GM12801 (cell line): ENCODE results near the gene MPG.

Experiments used
- CTCF ChIP-seq: IDR thresholded peaks from one replicate; pipeline ENCODE4 v1.5.1; 2011; ENCODE audit warnings: control low read depth; ENCODE audit not compliant: insufficient read length; ENCODE audit errors: extremely low read depth

The MPG gene

GRCh38 chr16:38941-39892 is 38.8 kb upstream of the MPG start:
- no peak for TF ChIP-seq CTCF

- TF ChIP-seq CTCF = no peak
Observed at GRCh38 chr16:41439-42068, 36.5 kb upstream of the MPG start.

GRCh38 chr16:42069-42457 is 36.0 kb upstream of the MPG start:
- no peak for TF ChIP-seq CTCF

DNA sequence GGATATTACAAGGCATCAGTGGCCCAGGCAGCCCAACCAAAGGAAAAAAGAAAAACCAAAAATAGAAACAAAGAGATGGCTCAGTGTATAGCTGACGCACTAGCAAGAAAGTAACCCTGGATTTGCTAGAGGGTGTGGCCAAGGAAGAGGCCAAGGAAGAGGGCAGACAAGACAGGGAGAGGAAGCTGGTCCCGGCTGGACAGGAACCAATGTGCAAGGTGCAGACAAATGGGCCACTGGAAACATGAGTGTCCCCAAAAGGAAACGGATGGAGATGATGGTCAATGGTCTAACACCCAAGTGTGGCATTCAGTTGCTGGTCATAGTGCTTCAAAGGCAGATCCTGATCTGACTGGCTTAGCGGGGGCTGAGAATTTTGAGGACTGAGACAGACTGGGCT is 35.3 kb upstream of the MPG start:
- TF ChIP-seq CTCF = no peak

- TF ChIP-seq CTCF = no peak
Observed at GRCh38 chr16:43294-43693, 34.7 kb upstream of the MPG start.

DNA sequence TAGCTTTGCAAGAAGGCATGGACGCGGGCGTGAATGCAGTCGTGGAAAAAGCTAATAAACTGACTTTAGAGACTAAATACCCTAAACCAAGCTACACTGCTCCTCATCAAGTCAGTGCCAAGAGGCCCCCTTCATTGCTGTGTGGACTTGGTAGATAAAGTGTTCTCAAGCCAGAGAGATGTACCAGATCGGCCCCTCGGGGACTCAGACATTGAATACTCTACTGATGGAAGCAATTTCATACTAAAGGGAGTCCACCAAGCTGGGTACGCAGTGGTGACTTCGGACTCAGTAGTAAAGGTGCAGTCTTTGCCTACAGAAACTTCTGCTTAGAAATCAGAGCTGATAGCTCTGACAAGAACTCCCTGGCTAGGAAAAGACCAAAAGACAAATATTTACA is 33.4 kb upstream of the MPG start:
- no peak for TF ChIP-seq CTCF

GRCh38 chr16:45454-45853 is 32.6 kb upstream of the MPG start:
- TF ChIP-seq CTCF = no peak
